GM21381 (cell line): ENCODE results near the gene SPACDR.
"Not testable (repeated sequence)": the region's sequence is repeated elsewhere in the genome, so short reads cannot be mapped to it uniquely, and the experiment has no call there.

ENCODE experiments used
- ATAC-seq: cut with Tn5 transposase; IDR thresholded peaks from one replicate; pipeline ENCODE4 v1.9.1; 2021; ENCODE audit warnings: mild to moderate bottlenecking, moderate library complexity; ENCODE audit not compliant: unreplicated experiment

Gene SPACDR

DNA sequence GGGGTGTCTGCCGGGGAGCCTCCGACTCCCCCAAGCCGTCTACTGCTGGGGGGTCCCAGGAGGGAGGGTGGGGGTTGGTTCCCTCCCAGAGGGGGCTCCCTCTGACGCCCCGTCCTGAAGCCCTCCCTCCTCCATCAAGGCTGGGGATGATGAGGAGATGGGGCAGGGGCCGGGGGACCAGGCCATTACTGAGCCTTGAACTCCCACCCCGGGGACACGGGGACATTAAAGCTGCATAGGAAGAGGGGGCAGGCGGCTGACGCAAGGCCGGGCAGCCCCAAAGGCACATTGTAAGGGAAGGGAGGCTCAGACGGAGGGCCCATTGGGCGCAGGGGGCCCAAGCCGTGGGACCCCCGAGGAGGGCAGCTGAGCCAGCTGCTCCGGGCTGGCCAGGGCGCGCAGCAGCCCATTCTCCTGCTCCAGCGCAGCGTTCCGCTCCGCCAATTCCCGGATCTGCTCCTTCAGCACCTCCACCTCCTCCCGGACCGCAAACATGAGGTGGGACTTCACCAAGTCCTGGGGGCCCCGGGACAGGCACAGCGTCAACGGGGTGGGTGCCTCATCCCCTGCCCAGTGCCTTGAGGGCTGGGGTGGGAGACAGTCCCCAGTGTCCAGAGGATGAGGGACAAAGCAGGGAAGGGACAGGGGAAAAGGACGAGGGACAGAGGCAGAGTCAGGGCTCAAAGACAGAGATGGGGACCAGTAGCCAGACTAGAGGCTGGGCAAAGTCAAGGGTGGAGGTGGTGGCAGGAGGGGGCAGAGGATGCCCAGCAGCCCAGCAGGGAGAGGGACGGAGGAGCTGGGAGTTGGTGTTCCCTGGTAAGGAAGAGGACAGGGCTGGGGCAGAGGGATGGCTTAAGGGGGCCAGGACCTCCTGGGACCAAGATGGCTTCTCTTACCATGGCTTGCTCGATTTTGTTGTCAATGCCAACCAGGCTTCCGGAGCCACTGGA, 2.9 kb upstream of the SPACDR start:
- ATAC-seq = no peak

- no peak for ATAC-seq
These were observed 1.7 kb upstream of the SPACDR start for GRCh38 chr7:100465702-100466311.

DNA sequence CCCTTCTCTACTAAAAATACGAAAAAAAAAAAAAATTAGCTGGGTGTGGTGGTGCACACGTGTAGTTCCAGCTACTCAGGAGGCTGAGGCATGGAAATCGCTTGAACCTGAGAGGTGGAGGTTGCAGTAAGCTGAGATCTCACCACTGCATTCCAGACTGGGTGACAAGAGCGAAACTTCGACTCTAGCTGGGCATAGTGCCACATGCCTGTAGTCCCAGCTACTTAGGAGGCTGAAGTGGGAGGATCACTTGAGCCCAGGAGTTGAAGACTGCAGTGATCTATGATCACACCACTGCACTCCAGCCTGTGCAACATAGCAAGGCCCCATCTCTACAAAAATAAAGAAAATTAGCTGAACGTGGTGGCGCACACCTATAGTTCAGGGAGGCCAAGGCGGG, 1.2 kb upstream of the SPACDR start:
- ATAC-seq = no peak

DNA sequence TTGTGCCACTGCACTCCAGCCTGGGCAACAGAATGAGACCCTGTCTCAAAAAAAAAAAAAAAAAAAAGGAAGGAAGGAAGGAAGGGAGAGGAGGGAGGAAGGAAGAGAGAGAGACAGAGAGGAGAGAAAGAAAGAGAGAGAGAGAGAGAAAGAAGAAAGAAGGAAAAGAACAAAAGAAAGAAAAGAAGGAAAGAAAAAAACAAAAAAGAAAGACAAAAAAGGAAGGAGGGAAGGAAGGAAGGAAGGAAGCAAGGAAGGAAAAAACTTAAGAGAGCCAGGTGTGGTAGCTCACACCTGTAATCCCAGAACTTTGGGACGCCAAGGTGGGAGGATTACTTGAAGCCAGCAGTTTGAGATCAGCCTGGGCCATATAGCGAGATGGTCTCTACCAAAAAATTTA, 731 bp upstream of the SPACDR start:
- ATAC-seq = no peak

DNA sequence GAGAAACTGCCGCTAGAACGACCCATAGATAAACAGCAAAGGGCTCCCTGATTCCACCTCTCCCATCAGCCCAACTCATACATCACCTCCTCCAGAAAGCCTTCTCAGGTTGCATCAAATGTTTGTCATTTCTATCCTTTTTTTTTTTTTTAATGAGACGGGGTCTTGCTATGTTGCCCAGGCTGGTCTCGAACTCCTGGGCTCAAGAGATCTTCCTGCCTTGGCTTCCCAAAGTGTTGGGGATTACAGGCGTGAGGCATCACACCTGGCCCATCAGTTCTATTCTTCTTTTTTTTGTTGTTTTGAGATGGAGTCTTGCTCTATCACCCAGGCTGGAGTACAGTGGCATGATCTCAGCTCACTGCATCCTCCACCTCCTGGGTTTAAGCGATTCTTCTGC, 7.0 kb downstream of the SPACDR start:
- ATAC-seq = no peak

- ATAC-seq = no peak
These were observed 7.5 kb downstream of the SPACDR start for GRCh38 chr7:100456562-100456961.

DNA sequence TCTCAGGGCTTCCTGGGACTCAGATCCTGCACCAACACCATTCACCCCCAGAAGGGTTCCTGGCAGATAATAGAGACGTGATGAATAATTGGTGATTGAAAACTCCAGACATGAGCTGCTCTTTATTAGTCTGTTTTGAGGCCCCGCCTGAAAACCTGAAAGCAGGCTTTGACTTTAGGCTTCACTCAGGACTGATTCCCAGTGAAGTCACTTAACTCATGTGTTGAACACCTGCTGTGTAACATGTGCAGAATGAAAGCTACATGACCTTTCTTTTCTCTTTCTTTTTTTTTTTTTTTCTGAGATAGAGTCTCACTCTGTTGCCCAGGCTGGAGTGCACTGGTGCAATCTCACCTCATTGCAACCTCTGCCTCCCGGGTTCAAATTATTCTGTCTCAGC, 8.9 kb downstream of the SPACDR start:
- no peak for ATAC-seq

- ATAC-seq = not testable (repeated sequence)
These were observed 10.2 kb downstream of the SPACDR start for GRCh38 chr7:100453854-100454253.

- no peak for ATAC-seq
These were observed 11.5 kb downstream of the SPACDR start for GRCh38 chr7:100452513-100452912.

DNA sequence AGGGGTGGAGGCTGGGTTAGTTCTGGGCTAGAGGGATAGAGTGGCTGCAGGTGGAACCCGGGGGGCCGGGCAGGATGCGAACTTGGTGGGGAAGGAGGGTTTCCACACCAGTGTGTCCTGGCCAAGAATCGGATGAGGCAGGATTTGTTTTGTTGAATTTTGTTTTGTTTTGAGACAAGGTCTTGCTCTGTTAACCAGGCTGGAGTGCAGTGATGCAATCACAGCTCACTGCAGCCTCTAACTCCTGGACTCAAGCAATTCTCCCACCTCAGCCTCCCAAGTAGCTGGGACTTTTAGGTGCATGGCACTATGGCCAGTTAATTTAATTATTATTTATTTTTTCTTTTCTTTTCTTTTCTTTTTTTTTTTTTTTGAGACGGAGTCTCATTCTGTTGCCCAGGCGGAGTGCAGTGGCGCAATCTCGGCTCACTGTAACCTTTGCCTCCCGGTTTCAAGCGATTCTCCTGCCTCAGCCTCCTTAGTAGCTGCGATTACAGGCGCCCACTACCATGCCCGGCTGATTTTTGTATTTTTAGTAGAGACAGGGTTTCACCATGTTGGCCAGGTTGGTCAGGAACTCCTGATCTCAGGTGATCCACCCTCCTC, 14.8 kb downstream of the SPACDR start:
- ATAC-seq = no peak

- ATAC-seq = not testable (repeated sequence)
These were observed 16.7 kb downstream of the SPACDR start for GRCh38 chr7:100447363-100447762.

DNA sequence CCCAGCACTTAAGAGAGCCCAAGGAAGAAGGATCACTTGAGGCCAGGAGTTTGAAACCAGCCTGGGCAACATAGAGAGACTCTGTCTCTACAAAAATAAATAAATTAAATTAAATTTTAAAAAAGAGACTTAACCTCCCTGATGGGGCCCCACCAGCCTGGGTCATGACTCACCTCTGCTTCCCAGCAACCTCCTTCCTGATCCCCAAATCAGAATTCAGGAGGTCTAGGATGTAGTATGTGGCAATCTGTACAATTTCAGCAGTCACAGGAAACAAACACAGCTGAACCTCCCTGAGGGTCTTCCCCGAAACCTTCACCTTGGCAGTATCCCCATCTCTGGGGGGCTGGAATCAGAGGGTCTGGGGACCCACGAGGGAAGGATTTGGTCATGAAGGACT, 18.0 kb downstream of the SPACDR start:
- no peak for ATAC-seq

DNA sequence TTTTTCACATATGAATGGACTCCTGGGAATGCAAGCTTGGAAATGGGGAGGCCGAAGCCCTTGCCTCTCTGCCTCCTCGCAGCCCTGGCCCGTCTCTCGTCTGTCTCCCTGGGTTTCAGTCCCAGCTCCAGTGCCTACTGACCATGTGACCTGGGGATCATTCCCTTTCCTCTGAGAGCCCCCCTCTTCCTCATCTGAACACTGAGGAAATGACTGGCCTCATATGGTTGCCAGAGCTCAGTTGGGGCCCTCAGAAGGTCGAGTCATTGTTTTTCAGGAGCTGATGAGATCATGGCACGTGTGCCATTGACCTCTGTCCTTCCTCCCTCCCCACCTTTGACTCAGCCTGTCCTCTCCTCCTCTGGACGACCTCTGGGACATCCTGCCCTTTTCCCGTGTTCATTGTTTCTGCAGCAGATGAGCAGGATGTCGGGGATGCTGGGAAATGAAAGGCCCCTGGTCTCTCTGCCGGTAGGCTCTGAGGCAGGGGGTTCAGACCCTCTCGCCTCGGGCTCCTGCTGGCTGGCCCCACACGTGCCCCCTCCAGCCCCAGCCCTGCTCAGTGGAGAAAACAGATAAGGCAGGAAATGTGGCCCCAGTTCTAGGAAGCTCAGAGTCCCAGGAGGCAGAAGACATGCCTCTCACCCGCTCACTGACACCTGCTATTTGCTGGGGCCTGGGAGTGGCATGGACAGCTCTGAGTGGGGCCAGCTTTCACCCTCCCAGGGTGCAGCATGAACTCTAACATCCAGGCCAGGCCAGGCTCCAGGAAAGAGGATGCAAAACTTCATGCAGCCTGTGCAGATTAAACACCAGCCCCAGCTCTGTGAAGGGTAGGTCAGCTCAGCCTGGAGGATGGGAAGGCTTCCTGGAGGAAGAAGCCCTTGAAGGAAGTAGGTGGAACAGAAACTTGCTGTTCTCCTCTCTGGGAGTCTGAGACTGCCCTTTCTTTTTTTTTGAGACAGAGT, 19.5 kb downstream of the SPACDR start:
- no peak for ATAC-seq

GRCh38 chr7:100443096-100443840, 20.8 kb downstream of the SPACDR start:
- no peak for ATAC-seq

- ATAC-seq = no peak
These were observed 22.2 kb downstream of the SPACDR start for GRCh38 chr7:100441641-100442535.

DNA sequence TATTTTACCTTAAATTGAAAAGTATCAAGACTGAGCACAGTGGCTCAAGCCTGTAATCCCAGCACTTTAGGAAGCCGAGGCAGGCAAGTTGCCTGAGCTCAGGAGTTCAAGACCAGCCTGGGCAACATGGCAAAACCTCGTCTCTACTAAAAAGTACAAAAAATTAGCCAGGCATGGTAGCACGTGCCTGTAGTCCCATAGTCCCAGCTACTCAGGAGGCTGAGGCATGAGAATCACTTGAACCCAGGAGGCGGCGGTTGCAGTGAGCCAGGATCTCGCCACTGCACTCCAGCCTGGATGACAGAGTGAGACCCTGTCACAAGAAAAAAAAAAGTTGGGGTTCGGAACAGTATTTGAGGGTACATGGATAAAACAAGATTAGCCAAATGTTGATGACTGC, 24.8 kb downstream of the SPACDR start:
- not testable (repeated sequence) for ATAC-seq

DNA sequence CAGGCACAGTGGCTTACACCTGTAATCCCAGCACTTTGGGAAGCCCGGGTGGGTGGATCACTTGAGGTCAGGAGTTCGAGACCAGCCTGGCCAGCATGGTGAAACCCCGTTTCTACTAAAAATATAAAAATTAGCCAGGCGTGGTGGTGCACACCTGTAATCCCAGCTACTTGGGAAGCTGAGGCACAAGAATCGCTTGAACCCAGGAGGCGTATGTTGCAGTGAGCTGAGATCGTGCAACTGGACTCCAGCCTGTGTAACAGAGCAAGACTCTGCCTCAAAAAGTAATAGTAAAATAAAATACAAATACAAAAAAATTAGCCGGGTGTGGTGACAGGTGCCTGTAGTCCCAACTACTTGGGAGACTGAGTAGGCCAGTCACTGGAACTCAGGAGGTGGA, 25.3 kb downstream of the SPACDR start:
- ATAC-seq = not testable (repeated sequence)

- no peak for ATAC-seq
These were observed 25.9 kb downstream of the SPACDR start for GRCh38 chr7:100438172-100438571.
